Mucosa of gallbladder (tissue), 1 donor: ENCODE results near the gene TRPM5. TPM values are rescaled to one million over a fixed set of nuclear protein-coding genes. Genes with fewer than 3 reads are reported as not detected.

Source experiments
- DNase-seq: peaks from one replicate; pipeline ENCODE4 v3.0.0-alpha.2; 2020; ENCODE audit warnings: low spot score
- total RNA-seq: library from RNA; stranded (reverse); gene quantifications from one replicate; pipeline ENCODE4 v1.2.1, GENCODE V29; 2021
- donor health status: DM: no; HTN: no; CAD: no.

Gene TRPM5
- total RNA-seq, 1 donor from 2014 or later = 4.4 TPM

GRCh38 chr11:2471048-2471803 is 26.9 kb upstream of the TRPM5 start:
- no peak for DNase-seq

GRCh38 chr11:2470495-2470894 is 26.2 kb upstream of the TRPM5 start:
- DNase-seq = no peak

DNA sequence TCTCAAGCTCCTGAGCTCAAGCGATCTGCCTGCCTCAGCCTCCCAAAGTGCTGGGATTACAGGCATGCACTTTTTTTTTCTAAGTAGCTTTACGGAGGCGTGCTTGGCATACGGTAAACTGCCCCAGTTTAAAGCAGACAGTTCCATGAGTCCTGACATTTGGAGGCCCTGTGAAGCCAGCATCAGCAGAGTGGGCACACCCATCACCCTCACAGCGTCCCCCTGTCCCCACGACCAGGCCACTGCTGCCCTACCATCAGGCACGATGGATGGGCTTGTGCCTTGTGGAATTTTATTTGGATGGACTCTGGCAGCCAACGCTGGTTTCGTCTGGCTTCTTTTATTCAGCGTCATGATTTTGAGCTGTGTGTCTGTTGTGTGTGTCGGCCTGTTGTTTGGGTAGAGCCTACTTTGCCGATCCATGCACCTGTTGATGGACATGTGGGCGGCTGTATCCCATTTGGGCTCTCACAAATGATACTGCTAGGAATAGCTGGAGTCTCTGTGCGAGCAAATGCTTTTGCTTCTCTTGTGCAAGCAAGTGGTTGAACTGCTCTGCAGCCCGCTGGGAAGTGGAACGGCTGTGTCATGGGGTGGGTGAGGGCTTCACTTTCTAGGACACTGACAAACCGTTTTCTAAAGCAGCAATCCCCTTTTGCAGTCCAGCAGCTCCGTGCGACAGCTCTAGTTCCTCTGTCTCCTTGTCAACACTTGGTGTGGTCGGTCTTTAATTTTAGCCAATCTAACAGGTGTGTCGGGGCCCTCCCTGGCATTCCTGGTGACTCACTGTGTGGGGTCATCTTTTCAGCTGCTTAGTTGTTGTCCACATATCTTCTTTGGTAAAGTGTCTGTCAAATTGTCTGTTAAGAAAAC is 24.3 kb upstream of the TRPM5 start:
- no peak for DNase-seq

DNA sequence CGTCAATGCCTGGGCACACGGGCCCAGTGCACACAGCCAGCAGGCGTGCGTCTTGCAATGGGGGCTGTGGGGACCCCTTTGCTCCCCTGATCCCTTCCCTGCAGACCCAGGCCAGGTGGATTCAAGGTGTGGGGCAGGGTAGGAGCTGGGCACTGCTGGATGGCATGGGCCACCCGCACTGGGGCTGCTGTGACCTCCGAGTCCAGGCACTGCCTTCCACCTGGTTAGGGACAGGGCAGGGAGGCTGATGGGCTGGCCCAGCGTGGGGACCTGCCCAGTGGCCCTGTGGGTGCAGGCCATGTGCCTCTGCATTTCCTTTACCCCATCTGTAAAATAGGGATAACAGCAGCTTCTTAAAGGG is 23.4 kb upstream of the TRPM5 start:
- DNase-seq = no peak

DNA sequence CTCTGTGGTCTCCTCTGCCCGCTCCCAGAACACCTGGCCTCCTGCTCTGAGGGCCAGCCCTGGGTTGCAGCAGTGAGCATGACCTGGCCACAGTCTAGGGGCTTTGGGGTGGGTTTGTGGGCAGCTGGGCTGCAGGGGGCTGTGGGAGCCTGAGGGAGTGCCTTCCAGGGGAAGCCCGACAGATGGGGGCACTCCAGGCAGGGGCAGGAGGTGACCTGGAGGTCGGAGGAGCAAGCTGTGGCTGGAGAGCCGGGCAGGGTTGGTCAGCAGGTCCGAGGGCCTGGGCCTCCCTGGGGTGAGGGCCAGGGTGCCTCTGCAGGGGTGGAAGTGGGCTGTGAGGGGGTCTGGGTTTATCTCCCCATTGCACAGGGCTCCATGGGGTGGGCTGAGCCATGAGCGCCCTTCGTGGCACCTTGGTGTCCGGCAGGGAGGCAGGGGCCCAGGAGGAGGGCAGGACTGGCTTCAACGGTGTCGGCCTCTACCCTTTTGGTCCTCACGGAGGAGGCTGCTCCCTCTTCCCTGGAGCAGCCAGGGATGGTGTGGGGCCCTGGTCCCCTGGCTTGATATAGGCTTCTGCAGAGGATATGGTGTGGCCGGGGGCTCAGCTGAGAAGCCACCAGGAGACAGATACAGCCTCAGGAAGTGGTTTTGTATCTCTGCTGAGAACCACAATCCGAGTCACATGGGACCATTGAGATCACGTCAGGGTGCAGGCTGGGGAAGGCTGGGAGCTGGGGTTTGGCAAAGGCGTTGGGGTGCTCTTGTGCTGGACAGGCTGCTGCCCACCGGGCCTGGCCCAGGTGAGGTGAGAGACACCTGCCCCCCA is 22.8 kb upstream of the TRPM5 start:
- DNase-seq = no peak

DNA sequence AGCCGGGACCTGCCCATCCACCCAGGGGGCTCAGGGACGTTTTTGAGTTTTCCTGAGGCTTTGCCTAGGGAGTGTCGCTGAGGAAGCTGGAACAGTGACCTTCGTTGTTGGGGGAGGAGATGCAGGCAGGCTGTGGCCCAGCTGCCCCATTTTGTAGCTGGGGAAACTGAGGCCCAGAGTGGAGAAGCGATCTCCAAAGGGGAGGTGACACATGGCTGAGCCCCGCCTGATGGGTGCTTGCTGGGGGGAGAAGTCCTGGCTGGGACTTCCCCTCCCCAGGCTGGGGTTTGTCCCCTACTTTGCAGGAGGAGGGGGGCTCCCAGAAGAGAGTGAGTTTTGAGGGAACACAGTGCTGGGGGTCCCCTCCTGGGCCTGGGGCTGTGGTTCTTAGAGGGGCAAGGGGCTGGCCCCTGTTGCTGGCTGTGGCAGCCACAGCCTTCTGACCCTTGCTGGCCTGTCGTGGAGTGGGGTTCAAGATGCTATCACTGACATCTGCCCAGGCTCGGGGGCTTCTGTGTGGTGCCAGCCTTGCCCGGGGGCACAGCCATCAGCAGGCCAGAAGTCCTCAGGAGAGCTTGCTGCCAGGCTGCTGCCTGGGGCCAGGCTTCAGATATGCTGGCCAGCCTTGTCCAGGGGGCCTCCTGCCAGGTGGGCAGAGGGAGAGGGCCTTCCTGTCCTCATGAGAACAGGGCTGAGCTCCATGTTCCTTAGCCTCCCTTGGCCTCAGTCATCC is 21.9 kb upstream of the TRPM5 start:
- DNase-seq = no peak

- DNase-seq = no peak
These were observed 21.1 kb upstream of the TRPM5 start for GRCh38 chr11:2465202-2466068.

GRCh38 chr11:2464451-2465165 is 20.3 kb upstream of the TRPM5 start:
- DNase-seq = no peak

- no peak for DNase-seq
These were observed 19.5 kb upstream of the TRPM5 start for GRCh38 chr11:2463766-2464277.

- peak; percentile 86 for DNase-seq
These were observed 18.9 kb upstream of the TRPM5 start for GRCh38 chr11:2462986-2463765.

GRCh38 chr11:2462543-2462985 is 18.2 kb upstream of the TRPM5 start:
- no peak for DNase-seq

GRCh38 chr11:2461956-2462542 is 17.7 kb upstream of the TRPM5 start:
- no peak for DNase-seq

DNA sequence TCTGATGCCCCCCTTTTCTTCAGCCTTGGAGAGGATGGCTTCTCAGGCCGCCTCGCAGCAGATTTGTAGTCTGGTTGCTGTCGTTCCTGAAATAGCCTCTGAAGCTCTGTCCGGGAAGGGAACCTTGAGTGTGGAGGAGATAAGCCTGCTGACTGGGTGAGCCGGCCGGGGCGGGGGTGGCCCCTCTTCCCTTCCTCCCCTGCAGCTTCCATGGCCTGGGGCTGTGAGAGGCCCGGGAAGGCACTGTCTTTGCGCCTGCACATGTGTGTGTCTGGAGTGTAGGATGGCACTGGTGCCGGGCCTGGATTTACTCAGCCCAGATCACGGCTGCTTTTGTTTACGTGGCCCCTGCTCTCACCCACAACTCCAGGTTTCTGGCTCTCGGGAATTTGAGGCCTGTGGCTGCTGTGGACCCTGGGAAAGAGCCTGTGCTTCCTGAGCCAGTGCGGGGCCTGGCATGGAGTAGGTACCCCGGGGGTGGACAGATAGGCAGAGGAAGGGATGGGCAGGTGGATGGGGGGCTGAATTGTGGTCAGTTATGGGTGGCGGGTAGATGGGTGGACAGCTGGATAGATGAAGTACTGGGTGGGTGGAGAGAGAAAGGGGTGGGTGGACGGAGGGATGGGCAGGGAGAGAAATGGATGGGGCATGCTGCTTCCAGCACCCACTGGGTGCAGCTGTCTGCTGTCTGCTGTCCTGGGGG is 17.1 kb upstream of the TRPM5 start:
- DNase-seq = no peak

DNA sequence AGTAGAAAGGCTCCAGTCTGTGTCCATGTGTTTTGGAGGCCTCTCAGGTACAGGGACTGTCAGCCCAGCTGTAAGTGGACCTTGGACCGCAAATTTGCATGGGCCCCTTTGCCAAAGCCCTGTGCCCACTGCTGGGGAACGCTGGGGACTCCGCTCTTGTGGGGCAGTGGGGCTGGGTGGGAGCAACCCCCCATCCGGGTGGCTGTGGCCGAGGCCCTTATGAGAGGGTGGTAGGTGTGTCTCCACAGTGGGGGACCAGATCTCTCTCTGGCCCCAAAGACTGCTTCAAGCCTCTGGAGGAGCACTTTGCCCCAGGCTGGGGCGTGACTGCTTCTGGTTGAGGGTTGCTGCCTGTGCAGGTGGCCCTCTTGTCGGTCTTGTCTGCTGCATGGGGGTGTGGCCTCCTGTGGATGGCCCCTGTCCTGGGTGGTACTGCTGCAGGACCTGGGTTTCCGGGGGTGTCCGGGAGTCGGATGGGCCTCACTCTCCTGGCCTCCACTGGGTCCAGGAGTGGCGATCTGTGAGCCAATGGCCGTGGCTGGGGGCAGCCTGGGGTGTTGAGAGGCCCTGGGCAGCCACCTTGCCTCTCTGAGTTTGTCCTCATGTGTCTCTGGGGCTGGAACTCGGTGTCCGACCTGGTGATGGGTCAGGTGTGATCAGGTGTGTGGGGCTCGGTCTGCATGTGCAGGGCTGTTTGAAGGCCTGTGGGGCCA is 16.4 kb upstream of the TRPM5 start:
- no peak for DNase-seq

DNA sequence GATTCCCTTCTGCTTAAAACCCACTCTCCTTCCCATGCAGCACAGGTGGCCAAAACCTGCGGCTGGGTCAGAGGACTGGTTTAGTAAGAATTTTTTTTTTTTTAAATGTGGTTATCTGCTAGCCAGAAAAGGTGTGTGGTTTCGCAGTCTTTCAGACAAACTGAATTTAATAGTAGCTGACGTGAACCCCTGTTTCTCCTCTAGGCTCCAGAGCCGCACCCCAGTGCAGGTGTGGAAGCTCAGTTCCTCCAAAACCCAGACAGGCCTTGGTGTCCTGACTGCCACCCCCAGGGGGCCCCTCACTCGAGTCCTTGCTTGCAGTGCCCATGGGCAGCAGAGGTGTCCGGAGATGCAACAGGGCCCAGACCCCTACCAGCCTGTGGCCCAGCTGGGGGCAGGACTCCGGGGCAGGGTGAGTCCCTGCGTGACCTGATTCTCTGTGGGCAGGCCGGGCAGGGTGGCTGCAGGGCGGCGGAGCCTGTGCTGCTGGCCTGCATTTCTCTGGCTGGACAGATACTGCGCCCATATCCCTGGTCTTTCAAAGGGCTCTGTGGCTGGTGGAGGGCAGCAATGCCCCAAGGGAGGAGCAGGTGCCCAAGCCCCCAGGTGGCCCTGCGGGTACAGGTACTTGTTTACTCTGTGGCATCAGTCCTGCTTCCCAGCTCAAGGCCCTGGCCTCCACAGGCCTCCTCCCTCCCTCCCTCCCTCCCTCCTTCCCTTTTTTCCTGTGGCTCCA is 15.7 kb upstream of the TRPM5 start:
- DNase-seq = no peak

GRCh38 chr11:2459016-2459725 is 14.9 kb upstream of the TRPM5 start:
- DNase-seq = no peak
